A549 (cell line): ENCODE results near the gene SIGLEC7. TPM values are rescaled to one million over a fixed set of nuclear protein-coding genes. Genes with fewer than 3 reads are reported as not detected.
"Not testable (repeated sequence)": the region's sequence is repeated elsewhere in the genome, so short reads cannot be mapped to it uniquely, and the experiment has no call there.

Experiments used
- ATAC-seq, 2 experiments: fragments of 200-7000 bp in 1 of 2; fragments of >200 bp in 1 of 2; cut with Nextera tagmentation in 1 of 2; cut with Tn5 transposase in 1 of 2; 3 replicates each; pipeline versions ENCODE4 v1.8.0 to v1.9.1; 2018 to 2020; ENCODE audit warnings: mild to moderate bottlenecking in 1 of 2, moderate library complexity in 1 of 2
- CTCF ChIA-PET: fragments of 300-600 bp; sonication (Branson Sonifier 250); formaldehyde crosslinking; extraction: SDS; loops from one replicate; lab custom pipeline; 2021; ENCODE audit warnings: antibody characterized with exemption, inconsistent platforms; lab: Yijun Ruan, JAX
- POLR2A ChIA-PET: fragments of 350-600 bp; formaldehyde crosslinking; extraction: SDS; loops from one replicate; lab custom pipeline; 2021; ENCODE audit warnings: antibody characterized with exemption, inconsistent platforms; lab: Yijun Ruan, JAX
- DNase-seq, 2 experiments: peaks; one replicate each; pipeline versions ENCODE4 v3.0.0 to v3.0.0-alpha.2; 2011 to 2016; ENCODE audit warnings: low read depth in 1 of 2, low spot score in 1 of 2
- FAIRE-seq: peaks from 2 replicates; lab custom pipeline; 2011; peaks lifted over from hg19 to GRCh38; lab: Jason Lieb, UNC
- H3K27ac ChIP-seq, 2 experiments: fragments of >200 bp; sonication (Bioruptor Twin); formaldehyde crosslinking; 3 replicates each; pipeline ENCODE4 v1.5.1; 2016 to 2017
- H3K4me1 ChIP-seq: fragments of >200 bp; sonication (Bioruptor Twin); formaldehyde crosslinking; 3 replicates; pipeline ENCODE4 v1.6.1; 2016
- H3K4me2 ChIP-seq: fragments of >200 bp; sonication (Bioruptor Twin); formaldehyde crosslinking; 3 replicates; pipeline ENCODE4 v1.6.1; 2016
- H3K4me3 ChIP-seq: fragments of >200 bp; sonication (Bioruptor Twin); formaldehyde crosslinking; 3 replicates; pipeline ENCODE4 v1.5.1; 2016
- H3K9me3 ChIP-seq: fragments of >200 bp; sonication (Bioruptor Twin); formaldehyde crosslinking; 3 replicates; pipeline ENCODE4 v1.6.1; 2016
- CBX2 ChIP-seq: fragments of 200-600 bp; sonication (generic); IDR thresholded peaks from 2 replicates; pipeline ENCODE4 v1.6.1; 2016; ENCODE audit warnings: low read depth, mild to moderate bottlenecking, borderline replicate concordance
- CHD2 ChIP-seq: fragments of 150-350 bp; IDR thresholded peaks from 2 replicates; pipeline ENCODE4 v1.6.1; 2014; ENCODE audit warnings: low read length; ENCODE audit not compliant: partially characterized antibody
- CTCF ChIP-seq: fragments of >200 bp; sonication (Bioruptor Twin); formaldehyde crosslinking; IDR thresholded peaks from 3 replicates; pipeline ENCODE4 v1.5.1; 2016
- EHMT2 ChIP-seq: fragments of 200-600 bp; sonication (generic); IDR thresholded peaks from 2 replicates; pipeline ENCODE4 v1.6.1; 2016; ENCODE audit warnings: antibody characterized with exemption, low read depth, mild to moderate bottlenecking, moderate library complexity
- EP300 ChIP-seq, 2 experiments: fragments of >200 bp; sonication (Bioruptor Twin); formaldehyde crosslinking; IDR thresholded peaks; 2 replicates in 1 of 2; 3 replicates in 1 of 2; pipeline ENCODE4 v1.6.1; 2016 to 2017
- FOSL2 ChIP-seq, 2 experiments: fragments of 450-650 bp in 1 of 2; fragments of >200 bp in 1 of 2; sonication (Bioruptor Twin) in 1 of 2; formaldehyde crosslinking; IDR thresholded peaks; 2 replicates each; pipeline versions ENCODE4 v1.5.0 to v1.6.1; 2016 to 2020; ENCODE audit warnings: mild to moderate bottlenecking in 1 of 2, moderate library complexity in 1 of 2
- FOXS1 ChIP-seq: fragments of 250-450 bp; sonication (Bioruptor Pico); IDR thresholded peaks from 2 replicates; pipeline ENCODE4 v1.5.0; 2020; ENCODE audit warnings: mild to moderate bottlenecking, moderate library complexity
- HDAC2 ChIP-seq: fragments of 200-600 bp; sonication (generic); IDR thresholded peaks from 2 replicates; pipeline ENCODE4 v1.6.1; 2016
- HES2 ChIP-seq: fragments of >200 bp; sonication (Bioruptor Twin); formaldehyde crosslinking; IDR thresholded peaks from 2 replicates; pipeline ENCODE4 v1.6.1; 2016
- KDM1A ChIP-seq: fragments of 200-600 bp; sonication (generic); IDR thresholded peaks from 2 replicates; pipeline ENCODE4 v1.6.1; 2016; ENCODE audit warnings: low read depth, mild to moderate bottlenecking
- NR3C1 ChIP-seq: fragments of >200 bp; sonication (Bioruptor Twin); formaldehyde crosslinking; IDR thresholded peaks from 3 replicates; pipeline ENCODE4 v1.6.1; 2017
- RAD21 ChIP-seq, 2 experiments: fragments of >200 bp in 1 of 2; sonication (Bioruptor Twin) in 1 of 2; formaldehyde crosslinking in 1 of 2; IDR thresholded peaks in 1 of 2; conservative IDR thresholded peaks in 1 of 2; 2 replicates in 1 of 2; 3 replicates in 1 of 2; pipeline ENCODE4 v1.6.1; 2012 to 2018; ENCODE audit warnings: inconsistent platforms in 1 of 2
- SMC3 ChIP-seq: fragments of >200 bp; sonication (Bioruptor Twin); formaldehyde crosslinking; IDR thresholded peaks from 3 replicates; pipeline ENCODE4 v1.6.1; 2018; ENCODE audit warnings: inconsistent platforms
- TFCP2L1 ChIP-seq: fragments of 250-450 bp; sonication (Bioruptor Pico); IDR thresholded peaks from 2 replicates; pipeline ENCODE4 v1.5.0; 2021; ENCODE audit warnings: mild to moderate bottlenecking
- WGBS: methylation state at CpG from one replicate; pipeline ENCODE4 v1.1.6; 2017; ENCODE audit errors: missing lambda C conversion rate; 5-methylcytosine and 5-hydroxymethylcytosine counted together
- polyA plus RNA-seq, 4 experiments: library from polyadenylated mRNA; depleted of rRNA in 3 of 4; stranded (reverse); fragments of >200 nt; fragmentation: RNase III in 1 of 4; extraction: RNeasy Plus Mini Kit Qiagen cat#74134 plus additional on column Dnase treatment in 1 of 4; gene quantifications; 2 replicates in 3 of 4; 3 replicates in 1 of 4; pipeline ENCODE4 v1.2.3, GENCODE V29; 2011 to 2017

Gene SIGLEC7
- polyA plus RNA-seq, 2 of the 4 experiments (the other 2 are of a cell fraction) = not detected

GRCh38 chr19:51168564-51169282 lies 26.6 kb downstream of the SIGLEC7 start (continued):
- TF ChIP-seq EP300 (IDR thresholded peaks at IDR 0.05) (no peak), FOSL2 (IDR thresholded peaks at IDR 0.05) (no peak), FOSL2 (CRISPR knock-in tag; IDR thresholded peaks at IDR 0.05) (peak; percentile 25; the same call in 1 of the 2 replicates), CBX2 (no peak), FOXS1 (no peak), KDM1A (no peak)

GRCh38 chr19:51169283-51169918 lies 27.3 kb downstream of the SIGLEC7 start:
- H3K27ac ChIP-seq, H3K4me3 ChIP-seq, H3K4me1 ChIP-seq, POLR2A ChIA-PET, H3K9me3 ChIP-seq: not testable (repeated sequence)
- TF ChIP-seq RAD21 (conservative IDR thresholded peaks at IDR 0.05 in 1 of 2, IDR thresholded peaks at IDR 0.05 in 1 of 2) (peak; percentile 71 to 78), SMC3 (peak; percentile 57), CTCF (peak; percentile 79)
- DNase-seq (peak in 1 of 2 experiments; percentile 74), FAIRE-seq (peak; percentile 82), ATAC-seq (peak in 1 of 2 experiments; percentile 76; a peak in 3 of 6 replicates)
- WGBS = 2% methylated on average over 11 of the region's 11 CpGs
- CTCF ChIA-PET = interaction anchor here (0.6 to 2.5 kb wide), 14 partner anchors 9 to 488 kb away, joined by 3 to 20 read pairs (median 4); partner anchors contain the start of genes KLK10 and SIGLEC7
- H3K4me2 ChIP-seq = peak overlapping the region; percentile 47; the same call in 2 of the 3 replicates

GRCh38 chr19:51172223-51172622 lies 30.1 kb downstream of the SIGLEC7 start:
- Histone ChIP-seq H3K4me3 (no peak overlapping the region), H3K4me2 (no peak overlapping the region), H3K9me3 (no peaks in the 10 kb centered on the region), H3K27ac (no peak overlapping the region), H3K4me1 (no peaks in the 10 kb centered on the region)
- TF ChIP-seq TFCP2L1 = no peak
- CTCF ChIA-PET = interaction anchor here (1.2 kb wide), 1 partner anchor 11 kb away, joined by 4 read pairs; no protein-coding TSS in a partner anchor
- ATAC-seq = no peak
- 12% methylated on average over 2 of the region's 2 CpGs for WGBS
- POLR2A ChIA-PET = no interaction called here
- no peak for DNase-seq
- no peak for FAIRE-seq

- ATAC-seq = no peak
- WGBS = 51% methylated on average over 5 of the region's 5 CpGs
- ChIA-PET CTCF (interaction anchor here (0.9 to 1.5 kb wide), 3 partner anchors 27 to 248 kb away, joined by 3 to 5 read pairs (median 3); no protein-coding TSS in a partner anchor), POLR2A (no interaction called here)
- H3K4me1 ChIP-seq = no peaks in the 10 kb centered on the region
- no peak for FAIRE-seq
- H3K27ac ChIP-seq = no peak overlapping the region
- no peak overlapping the region for H3K4me2 ChIP-seq
- no peak for DNase-seq
- H3K4me3 ChIP-seq = no peak overlapping the region
- TF ChIP-seq HDAC2 (no peak), HES2 (no peak), NR3C1 (no peak), EHMT2 (no peak), RAD21 (conservative IDR thresholded peaks at IDR 0.05 in 1 of 2, IDR thresholded peaks at IDR 0.05 in 1 of 2) (no peak), CHD2 (no peak)
- no peaks in the 10 kb centered on the region for H3K9me3 ChIP-seq
Measured at GRCh38 chr19:51173681-51174080, 31.6 kb downstream of the SIGLEC7 start.
